GM10248 (cell line): ENCODE results near the gene CNTROB.

ENCODE experiments used
- CTCF ChIA-PET: fragments of 300-600 bp; sonication (Branson Sonifier 250); formaldehyde crosslinking; extraction: SDS; loops from one replicate; lab custom pipeline; 2021; ENCODE audit warnings: antibody characterized with exemption; lab: Yijun Ruan, JAX
- POLR2A ChIA-PET: fragments of 350-650 bp; sonication (Branson Sonifier 250); formaldehyde crosslinking; extraction: SDS; loops from one replicate; lab custom pipeline; 2020; ENCODE audit warnings: antibody characterized with exemption; lab: Yijun Ruan, JAX
- DNase-seq: peaks from one replicate; pipeline ENCODE4 v3.0.0; 2012; ENCODE audit errors: extremely low spot score
- TF ChIP-seq, protein P1 (sequence below): IDR thresholded peaks from 2 replicates; pipeline ENCODE4 v1.5.1; 2012; ENCODE audit warnings: mild to moderate bottlenecking, low read depth; ENCODE audit errors: extremely low read depth, missing control alignments, control extremely low read depth

Gene CNTROB

GRCh38 chr17:7893187-7893880, 38.7 kb upstream of the CNTROB start:
- ChIA-PET CTCF (no interaction called here), POLR2A (no interaction called here)
- TF ChIP-seq, protein P1, sequence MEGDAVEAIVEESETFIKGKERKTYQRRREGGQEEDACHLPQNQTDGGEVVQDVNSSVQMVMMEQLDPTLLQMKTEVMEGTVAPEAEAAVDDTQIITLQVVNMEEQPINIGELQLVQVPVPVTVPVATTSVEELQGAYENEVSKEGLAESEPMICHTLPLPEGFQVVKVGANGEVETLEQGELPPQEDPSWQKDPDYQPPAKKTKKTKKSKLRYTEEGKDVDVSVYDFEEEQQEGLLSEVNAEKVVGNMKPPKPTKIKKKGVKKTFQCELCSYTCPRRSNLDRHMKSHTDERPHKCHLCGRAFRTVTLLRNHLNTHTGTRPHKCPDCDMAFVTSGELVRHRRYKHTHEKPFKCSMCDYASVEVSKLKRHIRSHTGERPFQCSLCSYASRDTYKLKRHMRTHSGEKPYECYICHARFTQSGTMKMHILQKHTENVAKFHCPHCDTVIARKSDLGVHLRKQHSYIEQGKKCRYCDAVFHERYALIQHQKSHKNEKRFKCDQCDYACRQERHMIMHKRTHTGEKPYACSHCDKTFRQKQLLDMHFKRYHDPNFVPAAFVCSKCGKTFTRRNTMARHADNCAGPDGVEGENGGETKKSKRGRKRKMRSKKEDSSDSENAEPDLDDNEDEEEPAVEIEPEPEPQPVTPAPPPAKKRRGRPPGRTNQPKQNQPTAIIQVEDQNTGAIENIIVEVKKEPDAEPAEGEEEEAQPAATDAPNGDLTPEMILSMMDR: no peak
- DNase-seq: no peak

DNA sequence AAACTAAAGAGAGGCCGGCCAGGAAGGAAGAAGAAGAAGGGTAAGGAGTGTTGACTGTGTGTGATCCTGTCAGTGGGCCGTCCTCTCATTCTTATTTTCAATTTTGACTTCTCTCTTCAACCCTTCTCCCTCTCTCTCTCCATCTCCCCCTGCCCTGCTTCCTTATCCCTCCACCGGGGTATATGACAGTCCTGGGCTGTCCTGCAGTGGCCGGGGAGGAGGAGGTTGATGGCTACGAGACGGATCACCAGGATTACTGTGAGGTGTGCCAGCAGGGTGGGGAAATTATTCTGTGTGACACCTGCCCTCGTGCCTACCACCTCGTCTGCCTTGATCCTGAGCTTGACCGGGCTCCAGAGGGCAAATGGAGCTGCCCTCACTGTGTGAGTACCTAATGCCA, 37.8 kb upstream of the CNTROB start:
- ChIA-PET POLR2A (no interaction called here), CTCF (interaction anchor here (1.5 kb wide), 1 partner anchor 11 kb away, joined by 4 read pairs; no protein-coding TSS in a partner anchor)
- no peak for DNase-seq
- TF ChIP-seq, protein P1: no peak

- TF ChIP-seq, protein P1: no peak
- no peak for DNase-seq
- CTCF ChIA-PET: interaction anchor here (1.5 to 4.0 kb wide), 2 partner anchors 12 to 16 kb away, joined by 4 to 14 read pairs; no protein-coding TSS in a partner anchor
- POLR2A ChIA-PET: no interaction called here
These were observed 37.1 kb upstream of the CNTROB start for GRCh38 chr17:7894866-7895265.

- ChIA-PET CTCF (interaction anchor here (1.3 to 4.1 kb wide), 9 partner anchors 14 to 160 kb away, joined by 3 to 24 read pairs (median 6); partner anchors contain the start of gene RNF227), POLR2A (no interaction called here)
- TF ChIP-seq, protein P1: no peak
- DNase-seq: no peak
These were observed 34.9 kb upstream of the CNTROB start for GRCh38 chr17:7897090-7897489.

DNA sequence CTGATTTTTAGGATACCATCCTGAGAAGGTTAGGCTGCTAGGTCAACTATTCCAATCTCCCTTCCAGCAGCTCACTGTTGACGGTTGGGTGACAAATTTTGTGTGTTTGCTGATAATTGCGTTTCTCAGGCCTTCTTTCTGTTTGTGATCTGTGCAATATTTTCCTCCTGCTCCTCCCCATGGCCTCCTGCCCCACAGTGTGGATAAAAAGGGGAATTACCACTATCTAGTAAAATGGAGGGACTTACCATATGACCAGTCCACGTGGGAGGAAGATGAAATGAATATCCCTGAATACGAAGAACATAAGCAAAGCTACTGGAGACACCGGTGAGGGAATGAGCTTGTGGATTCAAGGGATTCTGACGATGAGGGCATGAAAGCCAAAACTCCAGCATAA, 34.2 kb upstream of the CNTROB start:
- POLR2A ChIA-PET: no interaction called here
- DNase-seq: no peak
- TF ChIP-seq, protein P1: no peak
- CTCF ChIA-PET: interaction anchor here (0.8 to 4.1 kb wide), 13 partner anchors 14 to 176 kb away, joined by 3 to 24 read pairs (median 5); partner anchors contain the start of gene RNF227

DNA sequence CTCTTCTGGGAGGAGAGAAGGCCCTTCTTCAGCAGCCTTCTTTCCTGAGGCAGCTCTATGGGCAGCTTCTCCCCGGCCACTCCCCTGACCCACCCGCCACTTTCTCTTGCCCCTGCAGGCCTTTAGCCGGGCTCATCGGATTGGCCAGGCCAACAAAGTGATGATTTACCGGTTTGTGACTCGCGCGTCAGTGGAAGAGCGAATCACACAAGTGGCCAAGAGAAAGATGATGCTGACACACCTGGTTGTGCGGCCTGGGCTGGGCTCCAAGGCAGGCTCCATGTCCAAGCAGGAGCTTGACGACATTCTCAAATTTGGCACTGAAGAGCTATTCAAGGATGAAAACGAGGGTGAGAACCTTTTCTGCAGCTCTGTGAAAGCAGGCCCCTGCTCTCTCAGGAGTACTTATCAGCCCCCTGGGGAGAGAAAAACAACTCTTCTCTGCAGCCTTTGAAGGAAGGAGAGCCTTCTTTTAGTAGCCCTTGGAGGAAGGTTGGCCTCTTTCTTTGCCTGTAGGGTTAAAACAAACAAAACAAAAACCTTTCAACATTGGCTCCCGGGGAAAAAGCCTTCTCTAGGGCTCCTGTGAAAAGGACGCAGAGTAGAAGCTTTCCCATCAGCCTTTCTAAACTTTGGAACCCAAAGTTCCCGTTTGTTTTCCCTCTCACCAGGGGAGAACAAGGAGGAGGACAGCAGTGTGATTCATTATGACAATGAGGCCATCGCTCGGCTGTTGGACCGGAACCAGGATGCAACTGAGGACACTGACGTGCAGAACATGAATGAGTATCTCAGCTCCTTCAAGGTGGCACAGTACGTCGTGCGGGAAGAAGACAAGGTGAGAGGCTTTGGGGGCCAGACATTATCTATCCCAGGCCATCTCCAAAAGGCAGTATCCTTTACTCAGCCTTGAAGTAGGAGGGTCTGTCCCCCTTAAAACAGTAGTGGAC, 28.6 kb upstream of the CNTROB start:
- TF ChIP-seq, protein P1: no peak
- ChIA-PET POLR2A (no interaction called here), CTCF (interaction anchor here (1.3 to 5.0 kb wide), 3 partner anchors 9 to 154 kb away, joined by 4 to 23 read pairs (median 16); no protein-coding TSS in a partner anchor)
- no peak for DNase-seq
